Upper lobe of left lung (tissue), 4 donors: Measurements from ENCODE around the gene MOB2.

Experiments
- CTCF ChIP-seq, 6 experiments: fragments of 450-650 bp in 4 of 6; fragments of 200-600 bp in 2 of 6; sonication (generic) in 2 of 6; IDR thresholded peaks; one replicate each; pipeline ENCODE4 v1.5.1; 2016 to 2019; ENCODE audit warnings: antibody characterized with exemption in 6 of 6
- EP300 ChIP-seq, 4 donors: sonication (generic); formaldehyde crosslinking; IDR thresholded peaks; one replicate each; pipeline ENCODE4 v1.5.1; 2017; ENCODE audit warnings: antibody characterized with exemption in 4 of 4, control low read depth in 2 of 4
- POLR2A ChIP-seq, 4 donors: fragments of 450-650 bp; IDR thresholded peaks; one replicate each; pipeline ENCODE4 v1.5.1; 2016 to 2017; ENCODE audit warnings: antibody characterized with exemption in 4 of 4, mild to moderate bottlenecking in 2 of 4

GRCh38 chr11:1455032-1455762, 31.4 kb downstream of the MOB2 start:
- TF ChIP-seq CTCF (IDR thresholded peaks at IDR 0.05): no peak
- TF ChIP-seq POLR2A (IDR thresholded peaks at IDR 0.05): no peak
- no peak for TF ChIP-seq EP300 (IDR thresholded peaks at IDR 0.05)
